HG03342 (cell line): Measurements from ENCODE around the gene COMMD2.

Source experiments
- ATAC-seq: cut with Tn5 transposase; IDR thresholded peaks from one replicate; pipeline ENCODE4 v1.9.1; 2021; ENCODE audit warnings: mild to moderate bottlenecking, moderate library complexity; ENCODE audit not compliant: unreplicated experiment

COMMD2 gene

GRCh38 chr3:149764302-149764701 lies 12.0 kb upstream of the COMMD2 start:
- ATAC-seq, result no peak

- ATAC-seq, result no peak
Observed at GRCh38 chr3:149763565-149764195, 11.4 kb upstream of the COMMD2 start.

GRCh38 chr3:149753717-149754116 lies 1.4 kb upstream of the COMMD2 start:
- ATAC-seq, result no peak

DNA sequence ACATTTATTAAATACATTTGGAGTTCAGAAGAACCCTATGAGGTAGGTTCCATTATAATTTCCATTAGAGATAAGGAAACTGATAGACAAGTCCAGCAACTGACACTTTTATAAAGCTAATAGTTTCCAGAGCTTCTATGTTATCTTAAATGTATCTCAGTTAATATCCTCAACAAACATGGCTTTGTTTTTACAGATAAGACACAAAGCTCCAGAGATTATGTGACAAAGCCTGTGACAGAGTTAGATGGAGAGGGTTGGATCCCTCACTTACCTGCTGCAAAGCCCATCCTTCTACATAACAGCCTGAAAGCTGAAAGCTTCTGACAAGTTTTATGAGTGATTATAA lies 473 bp upstream of the COMMD2 start:
- no peak for ATAC-seq

DNA sequence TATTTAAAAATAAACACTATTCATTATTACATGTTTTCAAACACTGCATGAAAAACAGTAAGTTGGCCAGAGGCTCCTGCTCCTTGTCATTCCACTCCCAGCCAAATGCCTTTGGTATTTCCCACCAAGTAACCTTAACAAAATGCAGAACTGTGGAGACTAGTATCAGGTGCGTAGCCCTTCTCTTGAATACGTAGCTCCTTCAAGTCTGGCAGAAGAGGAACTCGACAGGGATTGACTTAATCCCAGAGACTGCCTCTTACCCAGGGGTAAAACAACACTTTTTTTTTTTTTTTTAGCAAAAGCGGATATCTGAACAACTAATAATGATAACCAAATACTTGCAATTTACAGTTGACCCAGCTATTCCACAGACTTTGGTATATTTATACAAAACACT lies 738 bp downstream of the COMMD2 start:
- no peak for ATAC-seq

DNA sequence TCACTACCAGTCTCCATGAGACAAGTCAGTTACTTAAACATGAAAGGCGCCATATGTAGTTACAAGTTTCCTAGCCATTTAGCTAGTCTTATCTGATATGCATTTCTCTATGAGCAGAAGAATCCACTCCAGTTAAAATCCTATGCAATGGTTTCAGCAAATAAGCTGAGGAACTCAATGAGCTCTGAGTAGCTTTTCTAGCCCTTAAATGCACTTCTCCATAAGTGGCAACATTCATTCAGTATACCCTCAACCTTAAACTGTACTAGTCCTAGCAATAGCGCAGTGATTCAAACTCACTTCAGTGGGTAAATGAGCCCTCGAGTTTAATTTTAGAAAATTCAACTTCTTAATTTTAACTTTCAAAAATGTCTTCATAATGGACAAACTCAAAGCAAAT lies 7.7 kb downstream of the COMMD2 start:
- ATAC-seq, result no peak

GRCh38 chr3:149744151-149744550 lies 8.1 kb downstream of the COMMD2 start:
- ATAC-seq, result no peak

- no peak for ATAC-seq
Observed at GRCh38 chr3:149739396-149739795, 12.9 kb downstream of the COMMD2 start.

GRCh38 chr3:149738876-149739275 lies 13.4 kb downstream of the COMMD2 start:
- ATAC-seq, result no peak

DNA sequence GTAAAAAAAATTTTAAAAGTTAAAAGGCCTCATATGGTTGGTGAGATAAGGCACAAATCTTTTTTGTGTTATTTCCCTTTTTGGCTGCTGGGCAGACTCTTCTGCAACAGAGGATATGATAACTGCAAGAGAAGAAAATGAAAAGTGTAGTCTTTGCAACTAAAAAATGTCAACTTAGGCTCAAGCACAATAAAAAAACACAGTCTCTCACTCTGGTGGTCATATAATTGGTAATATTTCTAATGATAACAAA lies 15.4 kb downstream of the COMMD2 start:
- ATAC-seq, result no peak

- no peak for ATAC-seq
Observed at GRCh38 chr3:149736175-149736952, 15.9 kb downstream of the COMMD2 start.

DNA sequence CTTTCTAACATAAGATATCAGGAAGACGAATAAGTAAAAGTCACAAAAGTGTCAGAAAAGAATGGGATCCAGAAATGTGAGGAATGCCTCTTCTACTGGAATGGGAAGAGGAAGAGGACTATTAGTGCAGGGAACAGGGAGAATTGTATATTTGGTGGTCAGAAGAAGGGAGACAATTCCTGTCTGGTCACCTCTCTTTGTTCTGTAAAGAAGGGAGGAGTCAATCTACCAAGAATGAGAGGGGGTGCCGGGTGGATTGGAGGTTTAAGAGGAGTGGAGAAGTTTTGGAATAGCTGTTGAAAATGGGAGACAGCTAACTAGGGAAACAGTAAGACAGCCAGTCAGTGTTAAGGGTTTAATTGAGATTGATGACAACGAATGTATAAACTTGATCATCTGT lies 20.1 kb downstream of the COMMD2 start:
- no peak for ATAC-seq

DNA sequence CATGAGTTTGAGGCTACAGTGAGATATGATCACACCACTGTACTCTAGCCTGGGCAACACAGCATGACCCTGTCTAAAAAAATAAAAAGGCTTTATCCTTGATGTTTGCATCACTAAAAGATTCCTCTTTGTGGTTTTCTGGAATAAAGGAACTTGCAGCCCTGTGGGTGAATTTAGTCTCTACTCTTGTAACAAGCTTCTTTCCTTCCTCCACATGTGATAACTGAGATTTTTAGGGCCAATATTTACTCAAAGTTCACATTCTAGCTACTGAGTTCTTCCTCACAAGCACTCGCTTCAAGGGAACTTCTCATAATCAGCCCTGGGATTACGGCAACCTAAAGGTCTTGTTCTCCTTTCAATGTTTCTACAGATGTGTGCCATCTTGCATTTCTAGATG lies 24.6 kb downstream of the COMMD2 start:
- no peak for ATAC-seq

DNA sequence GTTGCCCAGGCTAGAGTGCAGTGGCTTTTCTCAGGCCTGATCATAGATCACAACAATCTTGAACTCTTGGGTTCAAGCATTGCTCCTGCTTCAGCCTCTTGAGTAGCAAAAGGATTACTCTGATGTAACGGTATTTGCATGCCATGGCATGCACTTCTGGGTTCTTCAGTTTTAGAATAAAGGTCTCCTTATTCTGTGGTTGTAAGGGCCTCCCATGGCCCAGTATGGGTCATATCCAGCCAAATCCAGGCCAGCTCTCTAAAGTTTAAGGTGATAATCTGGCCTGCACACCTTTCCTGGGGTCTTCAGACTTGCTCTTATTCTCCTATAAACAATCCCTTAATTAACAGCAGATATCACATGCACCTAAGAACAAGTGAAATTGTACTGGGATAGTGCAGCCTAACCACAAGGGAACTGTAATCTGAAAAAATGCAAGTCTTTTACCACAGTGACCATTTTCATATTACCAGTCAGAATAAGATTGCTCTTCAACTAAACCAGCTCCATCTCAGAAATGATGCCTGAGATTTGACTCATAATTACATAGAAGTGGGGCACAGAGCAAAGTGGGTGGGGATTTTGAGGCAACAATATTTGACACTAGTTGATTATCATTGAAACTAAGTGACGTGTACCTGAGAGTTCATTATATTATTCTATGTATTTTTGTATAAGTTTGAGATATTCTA lies 25.4 kb downstream of the COMMD2 start:
- ATAC-seq, result peak; percentile 78

GRCh38 chr3:149723781-149724180 lies 28.5 kb downstream of the COMMD2 start:
- ATAC-seq, result no peak

- no peak for ATAC-seq
Observed at GRCh38 chr3:149720918-149721317, 31.4 kb downstream of the COMMD2 start.

GRCh38 chr3:149717391-149718056 lies 34.8 kb downstream of the COMMD2 start:
- peak; percentile 67 for ATAC-seq

- no peak for ATAC-seq
Observed at GRCh38 chr3:149716984-149717383, 35.3 kb downstream of the COMMD2 start.

- no peak for ATAC-seq
Observed at GRCh38 chr3:149715247-149715646, 37.0 kb downstream of the COMMD2 start.

GRCh38 chr3:149713730-149714654 lies 38.3 kb downstream of the COMMD2 start:
- ATAC-seq, result no peak

DNA sequence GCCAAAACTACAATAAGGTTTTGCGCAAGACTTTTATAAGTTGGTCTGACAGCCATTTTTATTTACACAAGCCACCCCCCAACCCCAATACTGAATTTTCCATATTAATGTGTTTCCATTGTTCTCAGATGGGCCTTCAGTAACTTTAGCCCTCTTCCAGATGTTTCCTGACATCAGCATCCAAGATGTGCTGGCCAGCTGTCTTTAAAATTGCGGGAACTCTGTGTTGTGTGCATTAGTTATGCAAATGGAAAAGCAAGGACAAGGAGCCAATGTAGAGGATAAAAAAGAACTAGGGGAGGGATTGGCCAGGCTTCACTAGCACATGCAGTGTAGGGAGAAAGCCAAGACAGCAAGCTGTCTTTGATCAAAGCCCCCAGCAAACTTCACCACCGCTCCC lies 45.4 kb downstream of the COMMD2 start:
- no peak for ATAC-seq
